Heart left ventricle (tissue), 16 donors: ENCODE results near the gene CCDC88B. TPM values are rescaled to one million over a fixed set of nuclear protein-coding genes. Genes with fewer than 3 reads are reported as not detected.

Experiments
- ATAC-seq, 4 donors: fragments of 200-7000 bp; cut with Tn5 transposase; one replicate each; pipeline ENCODE4 v1.9.1; 2020 to 2022; ENCODE audit warnings: moderate library complexity in 4 of 4, mild to moderate bottlenecking in 3 of 4, moderate number of reproducible peaks in 1 of 4
- DNase-seq, 5 donors: peaks; one replicate each; pipeline ENCODE4 v3.0.0-alpha.2; 2020
- H3K27ac ChIP-seq, 12 donors: fragments of 200-600 bp; sonication (generic) in 4 of 12; one replicate each; pipeline versions ENCODE4 v1.5.0 to v1.8.0; 2016 to 2022; ENCODE audit warnings: mild to moderate bottlenecking in 2 of 12
- H3K27me3 ChIP-seq, 9 donors: fragments of 200-600 bp; sonication (generic) in 2 of 9; one replicate each; pipeline versions ENCODE4 v1.5.1 to v1.8.0; 2016 to 2022; ENCODE audit warnings: mild to moderate bottlenecking in 3 of 9
- H3K36me3 ChIP-seq, 9 donors: fragments of 200-600 bp; sonication (generic) in 2 of 9; one replicate each; pipeline versions ENCODE4 v1.5.0 to v1.8.0; 2018 to 2022; ENCODE audit warnings: mild to moderate bottlenecking in 2 of 9
- H3K4me1 ChIP-seq, 12 donors: fragments of 200-600 bp; sonication (generic) in 4 of 12; one replicate each; pipeline versions ENCODE4 v1.5.0 to v1.8.0; 2016 to 2022; ENCODE audit warnings: mild to moderate bottlenecking in 3 of 12
- H3K4me3 ChIP-seq, 12 donors: fragments of 200-600 bp; sonication (generic) in 4 of 12; one replicate each; pipeline versions ENCODE4 v1.5.0 to v1.8.0; 2017 to 2022; ENCODE audit warnings: mild to moderate bottlenecking in 9 of 12, moderate library complexity in 4 of 12
- H3K9me3 ChIP-seq, 12 donors: fragments of 200-600 bp; sonication (generic) in 4 of 12; one replicate each; pipeline versions ENCODE4 v1.5.0 to v1.8.0; 2016 to 2022; ENCODE audit warnings: mild to moderate bottlenecking in 1 of 12
- POLR2A ChIP-seq, 2 donors: fragments of 450-650 bp; IDR thresholded peaks; one replicate each; pipeline ENCODE4 v1.6.1; 2017; ENCODE audit warnings: antibody characterized with exemption in 2 of 2, mild to moderate bottlenecking in 2 of 2, moderate library complexity in 2 of 2
- WGBS, 4 donors: extraction: QIAGEN DNeasy Blood & Tissue Kit in 2 of 4; methylation state at CpG; one replicate each; pipeline versions ENCODE4 v1.1.5 to v1.1.7; 2013 to 2018; 5-methylcytosine and 5-hydroxymethylcytosine counted together
- intact Hi-C, 10 donors: fragments of 100-400 bp; cut with DNase I; formaldehyde crosslinking; loops; one replicate each; pipeline versions ENCODE4 v1.11.1 to v1.14.2; 2022
- polyA plus RNA-seq, 2 donors: library from polyadenylated mRNA; stranded (reverse); fragments of 200-250 nt; gene quantifications; one replicate each; pipeline ENCODE4 v1.2.3, GENCODE V29; 2013
- total RNA-seq, 9 donors: library from RNA; depleted of rRNA in 2 of 9; stranded (reverse); fragments of >200 nt in 2 of 9; fragmentation: NEBNext Ultra II Directional in 3 of 9; extraction: Animal tissue kit (Norgen Biotek cat#: 25700) in 3 of 9; gene quantifications; one replicate each; pipeline versions ENCODE4 v1.1.0 to v1.2.4, GENCODE V29; 2016 to 2023
- TF ChIP-seq, protein P1 (sequence below), 12 donors: fragments of 200-600 bp; sonication (generic) in 4 of 12; IDR thresholded peaks; one replicate each; pipeline versions ENCODE4 v1.5.0 to v1.8.0; 2018 to 2022; ENCODE audit warnings: antibody characterized with exemption in 12 of 12, mild to moderate bottlenecking in 5 of 12
- donor health status: ischemic (EF 13 %, LVEDD 7.1; RV severe dilation, severe dysfunction).
- donor health status: healthy with polysubstance abuse.
- donor health status: DM: no; HTN: yes; CAD: no.
- donor health status: DM: no; HTN: no; CAD: no.
- donor health status: ischemic (EF 25% LVEDD 6.9; RV normal size, moderate dysfunction).
- donor health status: ischemic (EF 25% LVEDD 5.7; RV mildly dilated, moderate dysfunction).
- donor health status: healthy.
- donor health status: DM: yes; HTN: yes; CAD: no.
- donor health status: ischemic (EF 35%, LVEDD 5.7; RV mildly dilated, moderate dysfunction).
- donor health status: nonischemic (EF 11% LVEDD 7.7; RV severe dilation, severe dysfunction).
- donor health status: DM: yes; HTN: yes; CAD: no.
- donor health status: PGD.
- donor health status: ischemic (EF 29% LVEDD 5.4; RV normal size, mild dysfunction).
- donor health status: nonischemic (EF 23%, LVEDD 6.1; RV moderate dilation, normal function).

Gene CCDC88B
- total and polyA plus RNA-seq, 11 donors: 4.1 to 24.0 (median 8.1) TPM

DNA sequence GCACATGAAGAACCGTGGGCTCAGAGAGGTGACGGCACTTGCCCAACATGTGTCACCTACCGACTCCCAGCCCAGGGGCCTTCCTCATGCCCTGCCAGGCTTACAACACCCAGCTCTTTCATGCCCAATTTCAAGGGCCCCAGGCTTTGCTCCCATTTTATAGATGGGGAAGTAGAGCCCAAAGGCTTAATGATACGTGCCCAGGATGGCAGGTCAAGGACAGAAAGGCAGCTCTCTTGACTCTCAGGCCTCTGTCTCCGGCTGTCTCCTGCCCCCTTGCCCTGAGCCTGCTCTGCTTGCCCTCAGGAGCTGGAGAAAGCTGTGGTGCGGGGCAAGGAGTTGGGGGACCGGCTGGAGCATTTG lies 9.0 kb downstream of the CCDC88B start:
- TF ChIP-seq POLR2A (IDR thresholded peaks at IDR 0.05): no peak
- TF ChIP-seq, protein P1, sequence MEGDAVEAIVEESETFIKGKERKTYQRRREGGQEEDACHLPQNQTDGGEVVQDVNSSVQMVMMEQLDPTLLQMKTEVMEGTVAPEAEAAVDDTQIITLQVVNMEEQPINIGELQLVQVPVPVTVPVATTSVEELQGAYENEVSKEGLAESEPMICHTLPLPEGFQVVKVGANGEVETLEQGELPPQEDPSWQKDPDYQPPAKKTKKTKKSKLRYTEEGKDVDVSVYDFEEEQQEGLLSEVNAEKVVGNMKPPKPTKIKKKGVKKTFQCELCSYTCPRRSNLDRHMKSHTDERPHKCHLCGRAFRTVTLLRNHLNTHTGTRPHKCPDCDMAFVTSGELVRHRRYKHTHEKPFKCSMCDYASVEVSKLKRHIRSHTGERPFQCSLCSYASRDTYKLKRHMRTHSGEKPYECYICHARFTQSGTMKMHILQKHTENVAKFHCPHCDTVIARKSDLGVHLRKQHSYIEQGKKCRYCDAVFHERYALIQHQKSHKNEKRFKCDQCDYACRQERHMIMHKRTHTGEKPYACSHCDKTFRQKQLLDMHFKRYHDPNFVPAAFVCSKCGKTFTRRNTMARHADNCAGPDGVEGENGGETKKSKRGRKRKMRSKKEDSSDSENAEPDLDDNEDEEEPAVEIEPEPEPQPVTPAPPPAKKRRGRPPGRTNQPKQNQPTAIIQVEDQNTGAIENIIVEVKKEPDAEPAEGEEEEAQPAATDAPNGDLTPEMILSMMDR (IDR thresholded peaks at IDR 0.05): no peak
- Histone ChIP-seq H3K9me3 (no peaks in the 10 kb centered on the region), H3K27ac (no peak overlapping the region), H3K4me3 (no peak overlapping the region), H3K36me3 (peaks cover 0 to 20% (median 0%) of the 10 kb centered on the region in 9 donors), H3K27me3 (no peaks in the 10 kb centered on the region), H3K4me1 (peaks cover 0 to 6% (median 0%) of the 10 kb centered on the region in 12 donors)
- no peak for DNase-seq
- 89 to 92% (median 91%) methylated on average over 7 of the region's 7 CpGs for WGBS, 4 donors
- ATAC-seq: no peak
- intact Hi-C loops: no loop called here

DNA sequence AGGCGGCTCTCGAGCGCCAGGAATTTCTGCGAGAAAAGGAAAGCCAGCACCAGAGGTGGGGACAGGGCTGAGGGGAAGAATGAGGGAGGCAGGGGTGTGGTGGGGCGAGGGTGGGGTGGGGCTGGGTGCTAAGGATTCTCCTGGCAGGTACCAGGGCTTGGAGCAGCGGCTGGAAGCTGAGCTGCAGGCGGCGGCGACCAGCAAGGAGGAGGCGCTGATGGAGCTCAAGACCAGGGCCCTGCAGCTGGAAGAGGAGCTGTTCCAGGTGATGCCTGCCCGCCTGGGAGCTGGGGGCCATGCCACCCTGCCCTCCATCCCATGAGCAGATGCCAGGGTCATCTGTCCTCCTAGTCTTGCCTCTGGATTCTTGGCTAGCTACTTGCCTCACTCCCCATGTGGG lies 9.4 kb downstream of the CCDC88B start:
- DNase-seq: no peak
- Histone ChIP-seq H3K27ac (no peak overlapping the region), H3K4me3 (no peak overlapping the region), H3K27me3 (no peaks in the 10 kb centered on the region), H3K36me3 (peaks cover 0 to 16% (median 0%) of the 10 kb centered on the region in 9 donors), H3K4me1 (peaks cover 0 to 6% (median 0%) of the 10 kb centered on the region in 12 donors), H3K9me3 (no peaks in the 10 kb centered on the region)
- intact Hi-C loops: no loop called here
- TF ChIP-seq POLR2A (IDR thresholded peaks at IDR 0.05): no peak
- TF ChIP-seq, protein P1 (IDR thresholded peaks at IDR 0.05): no peak
- no peak for ATAC-seq
- WGBS, 4 donors: 85 to 90% (median 88%) methylated on average over 11 of the region's 11 CpGs

DNA sequence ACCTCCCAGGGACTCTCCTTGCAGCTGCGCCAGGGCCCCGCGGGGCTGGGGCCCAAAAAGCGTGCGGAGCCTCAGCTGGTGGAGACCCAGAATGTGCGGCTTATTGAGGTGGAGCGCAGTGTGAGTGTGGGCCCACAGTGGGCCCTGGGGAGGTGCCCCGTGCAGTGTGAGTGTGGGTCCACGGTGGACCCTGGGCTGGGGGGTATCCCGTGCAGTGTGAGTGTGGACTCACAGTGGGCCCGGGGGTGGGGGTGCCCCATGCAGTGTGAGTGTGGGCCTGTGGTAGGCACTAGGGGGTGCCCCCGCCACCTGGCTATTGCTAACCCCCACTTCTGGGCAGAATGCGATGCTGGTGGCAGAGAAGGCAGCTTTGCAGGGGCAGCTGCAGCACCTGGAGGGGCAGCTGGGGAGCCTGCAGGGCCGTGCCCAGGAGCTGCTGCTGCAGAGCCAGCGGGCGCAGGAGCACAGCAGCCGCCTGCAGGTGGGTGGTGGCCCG lies 11.2 kb downstream of the CCDC88B start:
- Histone ChIP-seq H3K36me3 (peaks cover 0 to 5% (median 0%) of the 10 kb centered on the region in 9 donors), H3K27ac (no peak overlapping the region), H3K4me3 (no peak overlapping the region), H3K27me3 (no peaks in the 10 kb centered on the region), H3K4me1 (peaks cover 0 to 19% (median 9%) of the 10 kb centered on the region in 12 donors), H3K9me3 (no peaks in the 10 kb centered on the region)
- TF ChIP-seq POLR2A (IDR thresholded peaks at IDR 0.05): no peak
- TF ChIP-seq, protein P1 (IDR thresholded peaks at IDR 0.05): no peak
- intact Hi-C loops: loop anchor here in 2 of 10 donors (5.0 to 10.0 kb wide), 2 partner anchors 34 to 304 kb away; partner anchors contain the start of genes PRDX5 (in 1 of the 2) and TRMT112 (in 1 of the 2)
- DNase-seq (peak in 1 of 5 donors; percentile 25), ATAC-seq (no peak)
- 87 to 91% (median 90%) methylated on average over 12 to 18 of the region's 18 CpGs for WGBS, 4 donors

DNA sequence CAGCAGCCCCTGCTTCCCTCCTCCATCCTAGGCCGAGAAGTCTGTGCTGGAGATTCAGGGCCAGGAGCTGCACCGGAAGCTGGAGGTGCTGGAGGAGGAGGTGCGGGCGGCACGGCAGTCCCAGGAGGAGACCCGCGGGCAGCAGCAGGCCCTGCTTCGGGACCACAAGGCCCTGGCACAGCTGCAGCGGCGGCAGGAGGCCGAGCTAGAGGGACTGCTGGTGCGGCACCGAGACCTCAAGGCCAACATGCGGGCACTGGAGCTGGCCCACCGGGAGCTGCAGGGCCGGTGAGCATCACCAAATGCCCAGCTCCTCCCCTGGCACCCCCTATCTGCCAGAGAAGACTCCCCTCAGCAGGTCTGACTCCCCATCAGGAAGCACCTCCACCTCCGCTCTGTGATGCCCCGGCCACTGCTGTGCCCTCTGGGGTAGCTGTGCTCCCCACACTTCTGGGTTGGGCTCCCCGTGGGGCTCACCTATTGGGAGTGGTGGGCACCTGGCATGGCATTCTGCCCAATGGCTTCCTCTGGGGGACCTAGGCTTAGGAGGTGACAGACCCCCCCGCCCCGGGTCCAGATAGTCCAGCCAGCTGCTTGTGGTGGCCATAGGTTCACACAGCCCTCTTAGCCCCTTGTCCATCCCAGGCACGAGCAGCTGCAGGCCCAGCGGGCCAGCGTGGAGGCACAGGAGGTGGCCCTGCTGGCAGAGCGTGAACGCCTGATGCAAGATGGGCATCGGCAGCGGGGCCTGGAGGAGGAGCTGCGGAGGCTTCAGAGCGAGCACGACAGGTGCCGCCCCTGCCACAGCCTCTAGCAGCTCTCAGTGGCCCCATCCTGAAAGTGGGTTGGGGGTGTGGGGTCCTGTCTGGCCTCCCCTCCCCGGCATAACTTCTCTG lies 12.3 kb downstream of the CCDC88B start:
- Histone ChIP-seq H3K27me3 (no peaks in the 10 kb centered on the region), H3K36me3 (peaks cover 0 to 5% (median 0%) of the 10 kb centered on the region in 9 donors), H3K4me1 (peaks cover 0 to 23% (median 10%) of the 10 kb centered on the region in 12 donors), H3K9me3 (no peaks in the 10 kb centered on the region), H3K4me3 (no peak overlapping the region), H3K27ac (no peak overlapping the region)
- no peak for TF ChIP-seq POLR2A (IDR thresholded peaks at IDR 0.05)
- TF ChIP-seq, protein P1 (IDR thresholded peaks at IDR 0.05): no peak
- WGBS, 4 donors: 92 to 95% (median 93%) methylated on average over 26 to 33 of the region's 33 CpGs
- intact Hi-C loops: loop anchor here in 2 of 10 donors (5.0 to 10.0 kb wide), 2 partner anchors 35 to 302 kb away; partner anchors contain the start of genes PRDX5 (in 1 of the 2) and TRMT112 (in 1 of the 2)
- ATAC-seq (no peak), DNase-seq (no peak)
